ENCODE results near the gene LITAF.
"Not testable (repeated sequence)": the region's sequence is repeated elsewhere in the genome, so short reads cannot be mapped to it uniquely, and the experiment has no call there.

Gene LITAF

DNA sequence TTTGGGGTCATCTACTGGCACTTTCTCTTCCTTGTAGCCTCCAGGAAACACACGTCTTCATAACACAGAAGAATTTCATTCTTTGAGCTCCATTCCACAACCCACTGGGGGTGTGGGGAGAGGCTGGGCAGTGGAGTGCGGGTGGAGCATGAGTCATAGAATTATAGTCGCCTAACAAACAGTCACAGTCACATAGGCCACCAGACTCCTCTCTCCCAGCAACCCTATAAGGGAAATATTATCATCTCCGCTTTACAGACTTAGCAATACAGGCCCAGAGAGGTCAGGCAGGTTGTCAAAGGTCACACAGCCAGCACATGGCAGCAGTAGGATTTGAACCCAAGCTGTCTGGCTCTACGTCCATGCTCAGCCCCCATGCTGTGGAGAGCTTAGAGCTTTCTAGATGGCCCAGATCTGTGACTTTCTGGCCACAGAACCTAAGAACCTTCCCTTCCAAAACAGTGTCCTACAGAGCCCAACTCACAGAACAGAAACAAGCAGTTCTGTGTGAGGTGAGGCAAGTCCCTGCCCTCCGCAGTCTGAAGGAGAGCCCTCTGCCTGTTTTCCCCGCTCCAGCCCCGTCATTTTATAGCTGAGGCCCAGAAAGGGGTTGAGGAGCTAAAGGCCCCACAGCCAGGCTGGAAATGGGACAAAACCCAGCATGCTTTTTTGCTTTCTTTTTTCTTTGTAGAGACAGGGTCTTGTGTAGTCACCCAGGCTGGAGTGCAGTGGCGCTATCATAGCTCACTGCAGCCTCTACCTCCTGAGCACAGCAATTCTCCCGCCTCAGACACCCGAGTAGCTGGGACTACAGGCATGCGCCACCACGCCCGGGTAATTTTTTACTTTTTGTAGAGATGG, 10.7 kb upstream of the LITAF start:
- DNase-seq, result no peak

GRCh38 chr16:11596572-11597226, 10.0 kb upstream of the LITAF start:
- DNase-seq, result no peak

DNA sequence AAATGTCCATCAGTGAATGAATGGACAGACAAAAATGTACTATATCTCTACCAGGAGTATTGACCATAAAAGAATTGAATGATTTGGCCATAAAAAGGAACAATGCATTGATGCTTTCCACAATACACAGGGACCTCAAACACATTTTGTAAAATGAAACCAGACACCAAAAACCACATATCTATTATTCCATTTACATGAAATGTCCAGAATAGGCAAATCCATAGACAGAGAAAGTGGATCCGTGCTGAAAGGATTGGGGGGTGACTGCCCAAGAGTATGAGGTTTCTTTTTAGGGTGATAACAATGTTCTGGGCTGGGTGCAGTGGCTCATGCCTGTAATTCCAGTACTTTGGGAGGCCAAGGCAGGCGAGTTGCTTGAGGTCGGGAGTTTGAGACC, 6.9 kb upstream of the LITAF start:
- DNase-seq, result no peak

DNA sequence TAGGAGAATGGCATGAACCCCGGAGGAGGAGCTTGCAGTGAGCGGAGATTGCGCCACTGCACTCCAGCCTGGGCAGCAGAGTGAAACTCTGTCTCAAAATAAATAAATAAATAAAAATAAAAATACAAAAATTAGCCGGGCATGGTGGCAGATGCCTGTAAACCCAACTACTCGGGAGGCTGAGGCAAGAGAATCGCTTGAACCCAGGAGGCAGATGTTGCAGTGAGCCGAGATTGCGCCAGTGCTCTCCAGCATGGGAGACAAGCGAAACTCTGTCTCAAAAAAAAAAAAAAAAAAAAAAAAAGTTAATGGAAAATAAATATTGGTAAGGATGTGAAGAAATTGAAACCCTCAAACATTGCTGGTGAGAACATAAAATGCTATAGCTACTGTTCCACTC, 6.4 kb upstream of the LITAF start:
- not testable (repeated sequence) for DNase-seq

- DNase-seq, result not testable (repeated sequence)
These were observed 4.9 kb upstream of the LITAF start for GRCh38 chr16:11591630-11592029.

- no peak for DNase-seq
These were observed 2.5 kb upstream of the LITAF start for GRCh38 chr16:11589198-11589550.

GRCh38 chr16:11588321-11589197, 1.8 kb upstream of the LITAF start:
- DNase-seq, result no peak

GRCh38 chr16:11587643-11588247, 1.0 kb upstream of the LITAF start:
- DNase-seq, result no peak

- no peak for DNase-seq
These were observed 302 bp downstream of the LITAF start for GRCh38 chr16:11586378-11586855.

GRCh38 chr16:11585460-11586377, 1.0 kb downstream of the LITAF start:
- no peak for DNase-seq

- DNase-seq, result no peak
These were observed 2.7 kb downstream of the LITAF start for GRCh38 chr16:11583889-11584565.

DNA sequence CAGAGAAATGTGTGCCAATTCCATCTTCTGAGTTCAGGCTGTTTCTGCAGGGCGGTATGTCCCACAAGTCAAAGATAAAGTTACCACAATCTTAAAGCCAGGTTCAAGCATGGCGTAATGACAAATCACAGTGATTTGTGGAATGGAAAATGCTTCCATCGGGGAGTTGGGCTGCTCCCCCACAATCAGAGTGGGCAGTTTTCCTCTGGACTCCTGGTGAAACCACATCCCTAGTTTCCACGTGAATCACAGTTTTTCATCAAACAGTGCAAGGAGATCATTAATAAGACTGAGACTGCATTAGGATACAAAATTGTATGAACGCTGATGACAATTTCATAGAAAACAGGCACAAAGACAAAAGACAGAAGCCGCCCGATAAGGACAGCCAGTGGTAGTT, 3.6 kb downstream of the LITAF start:
- DNase-seq, result no peak

- DNase-seq, result no peak
These were observed 4.4 kb downstream of the LITAF start for GRCh38 chr16:11582157-11582814.

DNA sequence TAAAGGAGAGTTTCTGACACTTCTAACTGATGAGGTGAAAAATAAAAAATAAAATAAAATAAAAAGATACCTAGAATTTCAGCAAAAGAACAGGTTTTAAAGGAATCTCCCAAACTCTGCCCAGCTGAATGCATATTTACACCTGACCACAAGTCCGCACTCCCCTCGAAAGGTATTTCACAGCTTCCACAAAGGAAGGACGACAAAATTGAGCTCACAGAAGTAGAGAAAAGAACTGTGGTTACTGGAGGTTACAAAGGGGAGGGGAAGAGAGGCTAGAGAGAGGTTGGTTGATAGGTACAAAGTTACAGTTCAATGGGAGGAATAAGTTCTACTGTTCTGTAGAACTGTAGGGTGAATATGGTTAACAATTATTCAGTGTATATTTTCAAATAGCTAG, 5.0 kb downstream of the LITAF start:
- DNase-seq, result no peak

DNA sequence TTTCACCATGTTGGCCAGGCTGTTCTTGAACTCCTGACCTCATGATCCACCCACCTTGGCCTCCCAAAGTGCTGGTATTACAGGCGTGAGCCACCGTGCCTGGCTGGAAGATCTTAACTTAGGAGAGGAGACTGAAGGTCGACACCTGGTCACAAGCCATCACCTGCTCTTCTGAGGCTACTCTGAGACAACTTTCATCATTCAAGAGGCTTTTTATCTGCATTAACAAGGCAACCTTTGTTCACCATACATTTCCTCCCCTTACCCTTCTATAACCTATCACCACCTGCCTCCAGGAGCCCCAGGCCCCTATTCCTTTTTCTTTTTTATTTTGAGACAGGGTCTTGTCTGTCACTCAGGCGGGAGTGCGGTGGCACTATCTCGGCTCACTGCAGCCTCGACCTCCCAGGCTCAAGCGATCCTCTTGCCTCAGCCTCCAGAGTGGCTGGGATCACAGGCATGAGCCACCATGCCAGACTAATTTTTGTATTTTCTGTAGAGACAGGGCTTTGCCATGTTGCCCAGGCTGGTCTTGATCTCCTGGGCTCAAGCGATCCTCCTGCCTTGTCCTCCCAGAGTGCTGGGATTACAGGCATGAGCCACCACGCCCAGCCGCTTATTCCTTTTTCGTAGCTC, 6.2 kb downstream of the LITAF start:
- DNase-seq, result no peak

- not testable (repeated sequence) for DNase-seq
These were observed 9.4 kb downstream of the LITAF start for GRCh38 chr16:11577290-11577660.

- no peak for DNase-seq
These were observed 10.1 kb downstream of the LITAF start for GRCh38 chr16:11576427-11577289.

DNA sequence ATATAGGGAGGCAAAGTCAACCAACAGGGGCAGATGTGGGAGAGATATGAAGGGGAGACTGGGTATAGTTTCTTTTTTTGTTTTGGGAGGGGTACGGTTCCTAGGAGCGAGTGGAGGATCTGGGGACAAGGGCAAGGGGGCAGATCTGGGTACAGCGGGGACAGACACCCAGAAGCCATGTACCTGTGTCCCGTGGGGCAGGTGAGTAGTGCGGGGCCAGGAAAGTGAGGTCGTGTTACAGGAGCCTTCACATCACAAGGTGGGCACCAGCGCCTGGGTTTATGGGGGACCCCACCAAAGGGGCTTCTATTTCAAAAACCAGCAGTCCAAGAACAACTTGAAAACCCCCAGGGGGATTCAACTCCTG, 11.5 kb downstream of the LITAF start:
- no peak for DNase-seq

- DNase-seq, result no peak
These were observed 14.3 kb downstream of the LITAF start for GRCh38 chr16:11572301-11572995.
